ENCODE measurements around the gene RFTN1.

The RFTN1 gene

GRCh38 chr3:16270855-16271254, 242.6 kb downstream of the RFTN1 start:
- TF ChIP-seq POU2F2 (IDR thresholded peaks at IDR 0.05; ENCODE audit: low read depth, low read length) (no peak), PAX5 (IDR thresholded peaks at IDR 0.05; ENCODE audit: insufficient read depth, low read length, severe bottlenecking) (no peak), TAF1 (IDR thresholded peaks at IDR 0.05; ENCODE audit: low read depth, low read length) (no peak), SPI1 (IDR thresholded peaks at IDR 0.05; ENCODE audit: low read depth, low read length) (no peak), POLR2A (IDR thresholded peaks at IDR 0.05; ENCODE audit: low read depth, low read length) (no peak), POLR2AphosphoS5 (IDR thresholded peaks at IDR 0.05; ENCODE audit: low read depth, low read length) (no peak)
- no peak for FAIRE-seq
- DNase-seq (ENCODE audit: insufficient read length, low spot score), result no peak

DNA sequence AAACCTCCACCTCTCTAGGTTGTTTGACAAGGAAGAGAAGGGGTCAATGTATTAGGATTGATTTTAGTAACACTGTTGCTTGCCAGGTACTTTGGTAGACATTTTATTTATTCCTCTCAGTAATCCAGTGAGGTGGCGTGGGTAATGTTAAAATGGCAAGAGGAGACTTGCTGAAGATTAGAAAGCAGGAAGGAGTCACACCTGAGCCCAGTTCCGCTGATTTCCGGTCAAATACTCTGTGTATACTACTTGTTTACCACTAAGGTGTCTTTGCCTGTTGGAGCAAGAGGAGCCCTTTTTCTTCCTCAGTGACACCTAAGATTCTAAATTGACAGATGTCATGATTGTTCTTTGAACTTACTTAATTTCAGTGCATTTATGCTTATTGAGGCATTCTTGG, 246.8 kb downstream of the RFTN1 start:
- FAIRE-seq, result no peak
- no peak for DNase-seq (ENCODE audit: insufficient read length, low spot score)
- TF ChIP-seq PAX5 (IDR thresholded peaks at IDR 0.05; ENCODE audit: insufficient read depth, low read length, severe bottlenecking) (no peak), POLR2A (IDR thresholded peaks at IDR 0.05; ENCODE audit: low read depth, low read length) (no peak), TAF1 (IDR thresholded peaks at IDR 0.05; ENCODE audit: low read depth, low read length) (no peak), POLR2AphosphoS5 (IDR thresholded peaks at IDR 0.05; ENCODE audit: low read depth, low read length) (no peak), SPI1 (IDR thresholded peaks at IDR 0.05; ENCODE audit: low read depth, low read length) (no peak), POU2F2 (IDR thresholded peaks at IDR 0.05; ENCODE audit: low read depth, low read length) (no peak)
